H1 (cell line): Measurements from ENCODE around the gene NKAIN2. TPM values are rescaled to one million over a fixed set of nuclear protein-coding genes. Genes with fewer than 3 reads are reported as not detected.

Source experiments
- TAF7 ChIP-seq: optimal IDR thresholded peaks from 2 replicates; pipeline ENCODE3; 2011; ENCODE audit warnings: low read depth, mild to moderate bottlenecking, inconsistent platforms, low read length, moderate library complexity, borderline replicate concordance
- polyA plus RNA-seq, 7 experiments: library from polyadenylated mRNA; depleted of rRNA in 3 of 7; stranded (reverse) in 5 of 7; unstranded in 2 of 7; fragments of >200 nt in 5 of 7; fragments of 200-250 nt in 2 of 7; gene quantifications; 1 replicate in 5 of 7; 2 replicates in 1 of 7; 4 replicates in 1 of 7; pipeline versions ENCODE4 v1.2.1 to v1.2.3, GENCODE V29; 2011 to 2013; ENCODE audit warnings: missing spikeins in 2 of 7, mixed read lengths in 2 of 7
- total RNA-seq: library from RNA; stranded (reverse); fragmentation: NEBNext Ultra II Directional; extraction: Animal tissue kit (Norgen Biotek cat#: 25700); gene quantifications from 2 replicates; pipeline ENCODE4 v1.2.1, GENCODE V29; 2021
- TF ChIP-seq, protein P1 (sequence below): IDR thresholded peaks from 2 replicates; pipeline ENCODE4 v1.6.1; 2011; ENCODE audit warnings: low read depth, mild to moderate bottlenecking, low read length; ENCODE audit not compliant: insufficient read depth
- TF ChIP-seq, protein P2 (sequence below): IDR thresholded peaks from 2 replicates; pipeline ENCODE4 v1.6.1; 2012; ENCODE audit warnings: inconsistent platforms

Gene NKAIN2
- total and polyA plus RNA-seq, 2 of the 8 experiments (the other 6 are each of a cell fraction or from before 2014, with no cell fraction given), result 0.20 to 0.34 TPM

DNA sequence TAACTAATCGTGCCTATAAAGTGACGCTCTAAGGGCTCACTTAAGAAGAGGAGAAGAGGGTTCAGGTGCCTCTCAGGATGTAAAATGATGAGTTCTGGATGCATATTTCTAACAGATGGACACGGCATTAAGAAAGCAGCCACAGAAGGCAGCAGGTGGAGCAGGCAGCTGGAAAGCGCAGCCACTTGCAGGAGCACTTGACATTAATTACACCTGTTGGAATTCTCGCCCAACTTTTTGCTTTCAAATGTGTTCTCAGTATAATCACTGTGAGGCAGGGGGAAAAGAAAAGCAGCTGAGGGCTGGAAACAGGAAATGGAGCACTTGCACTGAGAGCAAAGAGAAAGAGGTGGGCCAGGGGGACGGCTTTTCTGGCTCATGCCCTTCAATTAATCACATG, 164.2 kb downstream of the NKAIN2 start (continued):
- TF ChIP-seq, protein P1, sequence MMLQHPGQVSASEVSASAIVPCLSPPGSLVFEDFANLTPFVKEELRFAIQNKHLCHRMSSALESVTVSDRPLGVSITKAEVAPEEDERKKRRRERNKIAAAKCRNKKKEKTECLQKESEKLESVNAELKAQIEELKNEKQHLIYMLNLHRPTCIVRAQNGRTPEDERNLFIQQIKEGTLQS, result no peak
- TF ChIP-seq TAF7, result no peak
- TF ChIP-seq, protein P2, sequence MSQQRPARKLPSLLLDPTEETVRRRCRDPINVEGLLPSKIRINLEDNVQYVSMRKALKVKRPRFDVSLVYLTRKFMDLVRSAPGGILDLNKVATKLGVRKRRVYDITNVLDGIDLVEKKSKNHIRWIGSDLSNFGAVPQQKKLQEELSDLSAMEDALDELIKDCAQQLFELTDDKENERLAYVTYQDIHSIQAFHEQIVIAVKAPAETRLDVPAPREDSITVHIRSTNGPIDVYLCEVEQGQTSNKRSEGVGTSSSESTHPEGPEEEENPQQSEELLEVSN, result no peak
